Mucosa of descending colon (tissue), 3 donors: ENCODE data around the gene BRD3. TPM values are rescaled to one million over a fixed set of nuclear protein-coding genes. Genes with fewer than 3 reads are reported as not detected.

Experiments
- ATAC-seq: fragments of 200-7000 bp; cut with Tn5 transposase; one replicate; pipeline ENCODE4 v1.9.1; 2020; ENCODE audit warnings: mild to moderate bottlenecking, moderate library complexity
- DNase-seq, 3 donors: peaks; one replicate each; pipeline ENCODE4 v3.0.0-alpha.2; 2020
- H3K36me3 ChIP-seq: fragments of 200-600 bp; one replicate; pipeline ENCODE4 v1.8.0; 2021; ENCODE audit warnings: low read depth, mild to moderate bottlenecking
- H3K4me1 ChIP-seq: fragments of 200-600 bp; one replicate; pipeline ENCODE4 v1.8.0; 2021; ENCODE audit warnings: low read depth, mild to moderate bottlenecking
- H3K4me3 ChIP-seq: fragments of 200-600 bp; one replicate; pipeline ENCODE4 v1.8.0; 2021; ENCODE audit warnings: mild to moderate bottlenecking
- H3K9me3 ChIP-seq: fragments of 200-600 bp; one replicate; pipeline ENCODE4 v1.8.0; 2021; ENCODE audit warnings: mild to moderate bottlenecking
- intact Hi-C, 2 donors: fragments of 100-400 bp; cut with DNase I in 1 of 2; cut with micrococcal nuclease in 1 of 2; formaldehyde crosslinking; loops; one replicate each; pipeline versions ENCODE4 v1.11.0 to v1.11.1; 2022; cut with DNase I, micrococcal nuclease
- total RNA-seq, 3 donors: library from RNA; stranded (reverse); fragmentation: NEBNext Ultra II Directional in 2 of 3; extraction: Animal tissue kit (Norgen Biotek cat#: 25700) in 2 of 3; gene quantifications; one replicate each; pipeline versions ENCODE4 v1.2.1 to v1.2.4, GENCODE V29; 2021 to 2023
- TF ChIP-seq, protein P1 (sequence below): fragments of 200-600 bp; IDR thresholded peaks from one replicate; pipeline ENCODE4 v1.8.0; 2022; ENCODE audit warnings: antibody characterized with exemption, mild to moderate bottlenecking
- donor health status: DM: no; HTN: no; CAD: no; lungs with moderate emphysema.
- donor health status: DM: no; HTN: no; CAD: no.
- donor health status: DM: no; HTN: yes; CAD: no.

The BRD3 gene
- total RNA-seq, 3 donors from 2014 or later: 19.4 to 56.0 (median 29.4) TPM

DNA sequence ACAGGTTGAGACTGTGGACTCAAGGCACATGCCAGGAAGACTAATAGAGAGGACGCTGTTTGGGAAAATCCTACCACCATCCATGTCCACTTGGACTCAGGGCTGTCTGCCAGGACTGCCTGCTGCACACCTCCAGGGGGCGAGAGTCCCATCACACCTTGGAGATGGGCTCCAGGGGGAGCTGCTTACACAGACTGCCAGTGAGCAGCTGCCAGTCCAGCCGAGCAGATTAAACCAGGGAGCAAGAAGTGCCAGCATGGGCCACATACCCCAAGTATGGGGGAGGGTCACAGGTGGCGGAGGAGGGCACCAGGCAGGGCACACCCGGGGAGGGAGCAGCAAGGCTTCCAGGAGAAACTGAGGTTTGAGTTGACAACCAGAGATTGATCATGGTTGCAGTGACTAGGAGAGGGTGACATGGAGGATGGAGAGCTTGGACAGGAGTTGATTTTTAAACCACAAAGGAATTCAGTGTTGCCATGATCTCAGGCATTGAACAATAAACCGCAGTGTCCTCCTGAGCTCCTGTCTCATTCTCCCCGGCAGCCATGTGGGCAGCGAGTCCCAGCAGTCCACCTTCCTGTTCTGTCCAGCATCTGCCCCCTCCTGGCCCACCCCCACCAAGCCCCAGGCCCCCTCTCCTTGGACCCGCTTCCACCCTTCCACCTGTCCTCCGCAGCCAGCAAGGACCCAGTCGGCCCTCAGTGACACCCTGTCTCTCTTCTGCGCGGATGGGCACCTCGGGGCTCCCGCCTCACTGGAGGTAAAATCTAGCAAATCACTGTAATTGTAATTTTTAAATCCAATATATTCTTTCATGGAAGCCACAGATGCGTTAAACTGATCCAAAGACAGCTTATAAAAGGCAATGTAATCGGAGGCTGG lies 72.6 kb downstream of the BRD3 start:
- intact Hi-C loops: loop anchor here in 1 of 2 donors (5.0 kb wide), 1 partner anchor 203 kb away; no protein-coding TSS in a partner anchor
- DNase-seq (no peak), ATAC-seq (no peak)

DNA sequence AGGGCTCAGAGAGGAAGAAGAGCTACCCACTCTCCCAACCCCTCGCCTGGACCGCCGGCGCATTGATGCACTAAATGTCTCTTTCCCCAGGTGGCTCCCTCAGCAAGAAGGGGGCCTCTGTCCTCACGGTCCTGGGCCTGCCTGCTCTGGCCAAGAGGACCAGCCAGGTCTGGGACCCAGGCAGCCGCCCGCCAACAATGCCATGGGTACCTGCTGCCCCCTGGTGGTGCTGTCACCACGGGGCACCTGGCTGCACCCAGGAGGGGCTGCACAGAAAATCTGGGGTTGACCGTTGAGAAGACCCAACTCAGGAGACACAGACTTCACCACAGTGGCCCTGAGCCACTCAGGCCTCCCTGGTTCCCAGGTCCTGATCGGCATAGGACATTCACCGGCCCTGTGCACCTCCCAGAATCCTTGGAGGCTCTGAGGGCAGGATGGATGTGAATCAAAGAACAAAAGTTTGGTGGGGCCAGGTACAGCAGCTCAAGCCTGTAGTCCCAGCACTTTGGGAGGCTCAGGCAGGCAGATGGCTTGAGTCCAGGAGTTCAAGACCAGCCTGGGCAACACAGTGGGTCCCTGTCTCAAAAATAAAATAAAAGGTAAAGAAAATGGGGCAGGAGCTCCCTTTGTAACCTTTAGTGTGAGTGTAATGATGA lies 73.3 kb downstream of the BRD3 start:
- Histone ChIP-seq H3K4me1 (peaks cover 25% of the 10 kb centered on the region), H3K9me3 (no peaks in the 10 kb centered on the region), H3K4me3 (no peak overlapping the region), H3K36me3 (no peaks in the 10 kb centered on the region)
- ATAC-seq (peak; percentile 58), DNase-seq (peak; percentile 77 to 89 (median 88))
- TF ChIP-seq, protein P1, sequence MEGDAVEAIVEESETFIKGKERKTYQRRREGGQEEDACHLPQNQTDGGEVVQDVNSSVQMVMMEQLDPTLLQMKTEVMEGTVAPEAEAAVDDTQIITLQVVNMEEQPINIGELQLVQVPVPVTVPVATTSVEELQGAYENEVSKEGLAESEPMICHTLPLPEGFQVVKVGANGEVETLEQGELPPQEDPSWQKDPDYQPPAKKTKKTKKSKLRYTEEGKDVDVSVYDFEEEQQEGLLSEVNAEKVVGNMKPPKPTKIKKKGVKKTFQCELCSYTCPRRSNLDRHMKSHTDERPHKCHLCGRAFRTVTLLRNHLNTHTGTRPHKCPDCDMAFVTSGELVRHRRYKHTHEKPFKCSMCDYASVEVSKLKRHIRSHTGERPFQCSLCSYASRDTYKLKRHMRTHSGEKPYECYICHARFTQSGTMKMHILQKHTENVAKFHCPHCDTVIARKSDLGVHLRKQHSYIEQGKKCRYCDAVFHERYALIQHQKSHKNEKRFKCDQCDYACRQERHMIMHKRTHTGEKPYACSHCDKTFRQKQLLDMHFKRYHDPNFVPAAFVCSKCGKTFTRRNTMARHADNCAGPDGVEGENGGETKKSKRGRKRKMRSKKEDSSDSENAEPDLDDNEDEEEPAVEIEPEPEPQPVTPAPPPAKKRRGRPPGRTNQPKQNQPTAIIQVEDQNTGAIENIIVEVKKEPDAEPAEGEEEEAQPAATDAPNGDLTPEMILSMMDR: peak; percentile 96
- intact Hi-C loops: loop anchor here (5.0 kb wide), 1 partner anchor 202 kb away; no protein-coding TSS in a partner anchor

More for the DNA sequence above, 72.6 kb downstream of the BRD3 start:
- Histone ChIP-seq H3K36me3 (no peaks in the 10 kb centered on the region), H3K4me1 (peaks cover 21% of the 10 kb centered on the region), H3K9me3 (no peaks in the 10 kb centered on the region), H3K4me3 (no peak overlapping the region)
- TF ChIP-seq, protein P1: no peak

DNA sequence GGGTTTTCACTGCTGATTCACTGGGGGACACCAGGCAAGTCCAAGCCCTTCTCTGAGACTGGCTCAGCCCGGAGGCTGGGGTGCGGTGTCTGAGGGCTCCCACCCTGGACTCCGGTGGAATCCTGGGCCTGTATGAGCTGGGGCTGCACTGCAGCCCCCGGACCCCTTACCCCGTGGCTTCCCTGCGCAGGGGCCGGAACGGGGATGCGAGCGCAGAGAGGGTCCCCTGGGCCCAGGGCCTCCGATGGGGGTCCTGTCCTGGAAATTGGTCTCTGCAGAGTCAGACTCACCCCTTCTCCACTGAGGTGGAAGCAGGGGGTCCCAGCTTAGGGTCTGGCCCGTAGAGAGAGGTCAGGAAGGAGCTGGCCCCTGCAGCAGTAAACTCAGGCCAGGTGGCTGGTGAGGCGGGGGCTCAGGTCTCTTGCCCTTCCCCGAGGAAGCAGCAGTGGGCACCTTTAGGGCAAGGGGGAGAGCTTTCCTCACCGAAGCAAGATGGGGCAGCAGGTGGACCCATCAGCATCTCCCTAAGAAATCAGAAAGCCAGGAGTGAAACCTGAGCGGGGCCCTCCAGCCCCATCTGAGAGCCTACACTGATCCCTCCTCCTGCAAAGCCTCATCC lies 74.1 kb downstream of the BRD3 start:
- TF ChIP-seq, protein P1: no peak
- H3K36me3 ChIP-seq: no peaks in the 10 kb centered on the region
- peaks cover 25% of the 10 kb centered on the region for H3K4me1 ChIP-seq
- intact Hi-C loops: loop anchor here in 1 of 2 donors (5.0 kb wide), 1 partner anchor 201 kb away; no protein-coding TSS in a partner anchor
- no peak overlapping the region for H3K4me3 ChIP-seq
- ATAC-seq (no peak), DNase-seq (no peak)
- no peaks in the 10 kb centered on the region for H3K9me3 ChIP-seq

DNA sequence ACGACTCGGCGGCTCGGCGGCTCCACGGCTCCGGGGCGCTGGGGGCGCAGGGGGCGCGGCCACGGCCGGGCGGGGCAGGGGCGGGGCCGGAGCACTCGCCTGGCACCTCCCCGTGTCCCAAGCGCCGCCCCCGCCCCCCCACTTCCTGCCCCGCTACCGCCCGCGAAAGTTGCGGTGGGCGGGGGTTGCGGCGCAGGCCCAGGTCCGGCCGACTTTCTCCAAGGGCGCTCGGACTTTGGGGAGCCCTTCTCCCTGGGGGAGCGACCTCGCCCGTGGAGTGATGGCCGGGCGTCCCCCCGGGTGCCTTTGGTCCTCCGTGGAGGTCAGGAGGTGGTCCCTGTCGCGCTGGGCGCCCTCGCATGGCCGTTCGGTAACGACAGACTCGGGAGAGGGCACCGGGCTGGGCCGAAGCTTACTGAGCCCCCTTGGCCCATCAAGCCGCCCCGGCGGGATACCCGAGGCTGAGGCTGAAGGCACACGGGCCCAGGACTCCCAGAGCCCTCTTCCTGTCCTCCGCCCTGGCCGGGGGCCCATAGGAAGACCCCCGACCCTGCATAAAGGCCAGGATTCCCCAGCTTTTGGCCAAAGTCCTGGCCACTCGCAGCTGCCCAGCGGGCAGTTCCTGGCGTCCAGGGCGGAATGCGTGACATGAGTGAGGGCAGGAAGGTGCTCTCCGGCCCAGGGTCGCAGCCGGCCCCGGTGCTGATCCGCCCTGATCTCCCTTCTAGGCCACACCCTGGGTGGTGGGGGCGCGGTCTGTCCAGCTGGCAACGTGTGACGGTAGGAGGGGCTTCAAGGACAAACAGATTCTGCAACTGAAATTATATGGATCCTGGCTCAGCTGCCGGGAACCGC lies 74.8 kb downstream of the BRD3 start:
- peak; percentile 93 to 94 (median 93) for DNase-seq
- peak; percentile 77 for ATAC-seq
- intact Hi-C loops: loop anchor here in 1 of 2 donors (5.0 kb wide), 1 partner anchor 201 kb away; no protein-coding TSS in a partner anchor
- peak overlapping the region; percentile 46 for H3K4me3 ChIP-seq
- H3K9me3 ChIP-seq: no peaks in the 10 kb centered on the region
- H3K4me1 ChIP-seq: peaks cover 25% of the 10 kb centered on the region
- TF ChIP-seq, protein P1: no peak
- H3K36me3 ChIP-seq: no peaks in the 10 kb centered on the region
